ENCODE measurements around the gene CACNA2D4. TPM values are rescaled to one million over a fixed set of nuclear protein-coding genes. Genes with fewer than 3 reads are reported as not detected.

CACNA2D4 gene
- total and polyA plus RNA-seq, 2 donors (not counting 3 experiments of a cell fraction or from before 2014, with no cell fraction given), result 0.58 to 0.73 TPM

- ChIA-PET POLR2A (no interaction called here), CTCF (interaction anchor here (1.1 to 5.5 kb wide), 3 partner anchors 13 to 146 kb away, joined by 3 to 87 read pairs (median 4); no protein-coding TSS in a partner anchor)
- BruUV-seq (replicated peaks), result no TSS peak
- Histone ChIP-seq H3K9ac (replicated peaks; ENCODE audit: extremely low read depth, insufficient read depth, low read length) (no peak overlapping the region), H3K4me1 (ENCODE audit: control insufficient read depth, extremely low read depth, insufficient read depth, low read length) (peaks cover 12% of the 10 kb centered on the region), H2AFZ (ENCODE audit: low read depth, low read length) (no peak overlapping the region), H3K27ac (ENCODE audit: insufficient read depth, low read depth, low read length) (no peak overlapping the region), H3K4me2 (ENCODE audit: insufficient read depth, low read length) (no peak overlapping the region), H4K20me1 (replicated peaks; ENCODE audit: control insufficient read depth, extremely low read depth, insufficient read depth, low read length) (no peaks in the 10 kb centered on the region), H3K9me3 (replicated peaks; ENCODE audit: control insufficient read depth, insufficient read depth, low read length) (no peaks in the 10 kb centered on the region), H3K9me1 (replicated peaks; ENCODE audit: control insufficient read depth, extremely low read depth, insufficient read depth, low read length) (no peaks in the 10 kb centered on the region), H3K4me3 (replicated peaks in 1 of 3; ENCODE audit: insufficient read depth in 1 of 3, low read depth in 1 of 3, low read length in 3 of 3) (no peak overlapping the region), H3K27me3 (ENCODE audit: control insufficient read depth in 2 of 2, insufficient read depth in 2 of 2, low read length in 2 of 2) (no peaks in the 10 kb centered on the region), H3K36me3 (ENCODE audit: control insufficient read depth in 2 of 2, extremely low read depth in 1 of 2, insufficient read depth in 2 of 2, low read length in 2 of 2) (no peaks in the 10 kb centered on the region), H3K79me2 (ENCODE audit: control insufficient read depth, insufficient read depth, low read length) (no peaks in the 10 kb centered on the region)
- dilution Hi-C loops (cut with MboI; ENCODE audit: extremely low pct_ligation_motif_present, low sequenced_read_pairs) (no loop called here), intact Hi-C loops (cut with micrococcal nuclease) (no loop called here)
- DNase-seq (ENCODE audit: low read depth, low spot score), result no peak
- TF ChIP-seq POLR2AphosphoS5 (IDR thresholded peaks at IDR 0.05; ENCODE audit: insufficient read depth, low read depth, low read length) (no peak), POLR2A (IDR thresholded peaks at IDR 0.05; ENCODE audit: low read depth, low read length) (no peak), EZH2 (IDR thresholded peaks at IDR 0.05; ENCODE audit: borderline replicate concordance, low read depth, low read length, severe bottlenecking) (no peak), MAX (IDR thresholded peaks at IDR 0.05; ENCODE audit: insufficient read depth, insufficient read length) (no peak), FOS (IDR thresholded peaks at IDR 0.05; ENCODE audit: borderline replicate concordance, insufficient read depth, low read length) (no peak), JUN (IDR thresholded peaks at IDR 0.05; ENCODE audit: borderline replicate concordance, insufficient read depth, insufficient read length, low read depth) (no peak), CTCF (IDR thresholded peaks at IDR 0.05; ENCODE audit: extremely low read depth in 1 of 2, insufficient read depth in 1 of 2, low read depth in 1 of 2, low read length in 2 of 2) (no peak)
- no peak for FAIRE-seq
Observed at GRCh38 chr12:1798641-1799020, 119.8 kb downstream of the CACNA2D4 start.

Measured in endothelial cell of umbilical vein (primary cell).